NCI-H146 (cell line): Measurements from ENCODE around the gene ADGRF3.
"Not testable (repeated sequence)": the region's sequence is repeated elsewhere in the genome, so short reads cannot be mapped to it uniquely, and the experiment has no call there.

Experiments
- DNase-seq: peaks from one replicate; lab custom pipeline; 2025; lab: John Stamatoyannopoulos, UW

ADGRF3 gene

DNA sequence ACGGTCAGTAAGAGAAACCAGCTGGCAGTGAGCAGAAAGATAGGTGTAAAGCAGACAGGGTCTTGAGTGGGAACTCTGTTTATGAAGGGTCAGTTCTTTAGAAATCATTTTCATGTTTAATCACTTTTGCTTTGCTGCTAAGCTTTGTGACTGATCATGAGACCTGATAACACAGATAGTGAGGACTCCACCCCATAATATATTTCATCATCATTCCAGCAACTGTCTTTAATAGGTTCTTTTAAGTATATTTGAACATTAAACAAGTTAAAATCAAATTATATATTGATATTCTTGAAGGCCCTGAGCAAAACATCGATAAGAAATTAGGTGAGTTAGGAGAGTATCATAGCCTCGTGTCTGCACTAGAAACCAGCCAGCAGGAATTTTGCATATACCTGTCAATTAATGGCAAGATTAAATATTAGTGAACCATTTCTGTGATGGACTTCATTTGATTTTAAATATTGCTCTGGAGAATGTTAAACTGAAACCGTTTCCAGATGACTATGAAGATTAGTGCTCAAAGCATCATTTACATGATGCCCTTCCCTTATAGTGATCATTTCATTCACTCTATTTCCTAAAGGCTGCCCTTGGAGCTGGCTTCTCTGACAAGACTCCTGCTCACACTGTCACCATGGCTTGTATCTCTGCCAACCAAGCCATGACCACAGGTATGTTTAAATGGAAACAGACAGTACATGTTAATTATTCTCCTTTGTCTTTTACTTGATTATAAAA is 69.9 kb downstream of the ADGRF3 start:
- DNase-seq, result no peak

DNA sequence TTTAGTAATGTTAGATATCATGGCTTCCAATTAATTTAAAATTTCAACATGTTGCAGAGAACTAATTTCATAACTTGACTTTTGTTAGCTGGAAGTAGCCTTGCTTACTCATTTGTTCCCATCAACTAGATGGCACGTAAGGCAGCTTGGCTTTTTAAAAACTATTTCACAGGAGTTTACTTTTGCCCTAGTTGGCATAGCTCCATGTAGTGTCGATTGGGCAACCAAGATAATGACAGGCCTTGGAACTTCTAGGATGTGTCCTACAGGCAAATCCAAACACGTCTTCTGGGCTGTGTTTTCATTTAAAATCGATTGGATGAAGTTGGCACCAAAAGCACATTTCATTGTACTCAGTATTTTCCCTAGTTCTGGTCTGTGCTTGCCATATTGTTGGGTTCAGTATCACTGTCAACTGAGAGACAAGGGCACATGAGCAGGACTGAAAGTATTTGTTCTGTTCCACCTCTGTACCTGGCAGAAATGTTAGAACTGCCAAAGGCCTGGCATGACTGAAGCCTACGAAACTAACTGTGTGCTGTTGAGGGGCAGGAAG is 72.5 kb downstream of the ADGRF3 start:
- no peak for DNase-seq

- DNase-seq, result no peak
Observed at GRCh38 chr2:26273501-26273900, 73.1 kb downstream of the ADGRF3 start.

DNA sequence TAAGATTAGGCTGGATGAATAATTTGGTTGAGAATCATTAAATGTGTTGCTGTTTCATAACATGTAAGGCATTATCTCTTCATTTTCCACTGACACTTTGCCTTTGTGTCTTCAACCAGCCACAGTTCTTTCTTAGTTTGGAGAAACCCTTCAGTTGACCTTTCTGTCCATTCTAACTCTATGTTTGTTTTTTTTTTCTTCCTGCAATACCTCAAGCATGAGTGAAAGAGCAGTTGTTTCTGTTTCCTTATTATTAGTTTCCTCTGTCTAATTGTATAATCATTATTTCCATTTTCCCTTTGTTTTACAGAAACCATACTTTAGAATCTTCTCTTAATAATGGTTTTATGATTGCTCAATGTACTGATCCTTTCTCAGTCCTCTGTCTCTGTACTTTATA is 76.2 kb downstream of the ADGRF3 start:
- DNase-seq, result no peak

- no peak for DNase-seq
Observed at GRCh38 chr2:26269571-26270158, 76.9 kb downstream of the ADGRF3 start.

GRCh38 chr2:26268670-26269385 is 77.8 kb downstream of the ADGRF3 start:
- DNase-seq, result not testable (repeated sequence)

DNA sequence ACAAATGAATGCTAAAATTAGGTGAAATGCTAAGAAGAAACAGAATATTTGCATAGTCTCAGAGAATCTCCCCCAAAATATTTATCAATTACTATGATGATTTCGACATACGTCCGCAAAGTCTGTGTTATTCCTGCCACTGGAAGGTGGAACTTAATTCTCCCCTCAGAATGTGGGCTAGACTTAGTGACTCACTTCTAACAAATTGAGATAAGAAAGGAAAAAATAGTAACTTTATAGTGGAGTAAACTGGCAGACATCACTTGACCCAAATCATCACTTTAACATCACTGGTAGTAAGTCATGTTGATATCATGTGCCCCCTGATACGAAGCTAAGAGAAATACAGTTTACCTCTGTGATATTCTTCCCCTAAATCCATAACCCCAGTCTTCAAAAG is 78.4 kb downstream of the ADGRF3 start:
- no peak for DNase-seq

DNA sequence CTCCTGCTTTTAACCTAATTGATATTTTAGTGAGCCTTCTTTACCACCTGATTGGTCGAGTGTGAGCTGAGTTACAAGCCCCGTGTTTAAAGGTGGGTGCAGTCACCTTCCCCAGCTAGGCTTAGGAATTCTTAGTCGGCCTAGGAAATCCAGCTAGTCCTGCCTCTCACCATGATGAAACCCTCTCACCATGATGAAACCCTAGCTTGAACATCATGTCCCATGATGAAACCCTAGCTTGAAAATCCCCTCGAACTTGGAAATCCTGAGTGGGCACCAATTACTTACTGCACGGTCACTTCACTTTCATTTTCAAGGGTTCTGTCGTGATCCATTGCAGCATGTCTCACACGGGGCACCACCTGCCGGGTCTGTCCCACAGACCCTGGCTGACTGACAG is 87.8 kb downstream of the ADGRF3 start:
- not testable (repeated sequence) for DNase-seq
